HCT116 (cell line): Measurements from ENCODE around the gene RAB33B. TPM values are rescaled to one million over a fixed set of nuclear protein-coding genes. Genes with fewer than 3 reads are reported as not detected.

Experiments
- ATAC-seq: fragments of 200-7000 bp; cut with Tn5 transposase; 2 replicates; pipeline ENCODE4 v1.9.1; 2020; ENCODE audit warnings: mild to moderate bottlenecking, moderate library complexity
- BruUV-seq: library from RNA; stranded (reverse); fragments of 400-500 nt; replicated peaks from 2 replicates; lab custom pipeline; 2021; lab: Mats Ljungman, UMichigan
- CTCF ChIA-PET: fragments of 300-600 bp; sonication (Branson Sonifier 250); formaldehyde crosslinking; loops from one replicate; lab custom pipeline; 2021; ENCODE audit warnings: antibody characterized with exemption; lab: Charles Lee
- POLR2A ChIA-PET: fragments of 300-600, 350-600 bp; sonication (Branson Sonifier 250); formaldehyde crosslinking; loops from one replicate; lab custom pipeline; 2021; ENCODE audit warnings: antibody characterized with exemption; lab: Charles Lee
- RAD21 ChIA-PET, 2 experiments: fragments of 300-600 bp; sonication (Branson Sonifier 250); formaldehyde crosslinking; loops; one replicate each; lab custom pipeline; 2023; ENCODE audit warnings: low total read pairs in 2 of 2; ENCODE audit not compliant: uncharacterized antibody in 2 of 2, unreplicated experiment in 2 of 2, low non-redundant PET in 1 of 2; lab: Charles Lee
- DNase-seq: peaks from one replicate; pipeline ENCODE4 v3.0.0-alpha.2; 2010; ENCODE audit warnings: low read depth, low spot score
- H2AFZ ChIP-seq: fragments of 200-600 bp; shearing (Covaris generic), sonication (generic); 2 replicates; pipeline ENCODE4 v1.6.1; 2017; ENCODE audit warnings: low read depth, mixed run types, mixed read lengths, antibody characterized with exemption, low read length; ENCODE audit not compliant: poor library complexity, severe bottlenecking
- H3K27ac ChIP-seq: 2 replicates; pipeline ENCODE4 v1.5.1; 2012; ENCODE audit warnings: low read depth, low read length
- H3K27me3 ChIP-seq: fragments of 200-600 bp; sonication (generic); 2 replicates; pipeline ENCODE4 v1.6.1; 2016; ENCODE audit warnings: mixed run types, low read length, mixed read lengths; ENCODE audit not compliant: insufficient read depth
- H3K36me3 ChIP-seq, 2 experiments: fragments of 200-500 bp in 1 of 2; fragments of 200-600 bp in 1 of 2; sonication (Bioruptor generic) in 1 of 2; sonication (generic) in 1 of 2; 2 replicates each; pipeline versions ENCODE4 v1.5.1 to v1.6.1; 2014 to 2016; ENCODE audit warnings: low read length in 2 of 2, inconsistent platforms in 1 of 2, mixed read lengths in 1 of 2, mixed run types in 1 of 2; ENCODE audit not compliant: insufficient read depth in 2 of 2, control insufficient read depth in 1 of 2
- H3K4me1 ChIP-seq, 2 experiments: fragments of 200-600 bp in 1 of 2; sonication (generic) in 1 of 2; 2 replicates each; pipeline versions ENCODE4 v1.5.1 to v1.6.1; 2012 to 2017; ENCODE audit warnings: low read length in 2 of 2, inconsistent platforms in 1 of 2, mild to moderate bottlenecking in 1 of 2, mixed read lengths in 1 of 2, mixed run types in 1 of 2, moderate library complexity in 1 of 2; ENCODE audit not compliant: insufficient read depth in 2 of 2, control insufficient read depth in 1 of 2
- H3K4me2 ChIP-seq: fragments of 200-600 bp; sonication (generic); 2 replicates; pipeline ENCODE4 v1.6.1; 2017; ENCODE audit warnings: mixed run types, low read length, mixed read lengths
- H3K4me3 ChIP-seq, 2 experiments: fragments of 200-600 bp in 1 of 2; sonication (generic) in 1 of 2; replicated peaks in 1 of 2; 2 replicates each; pipeline ENCODE4 v1.5.1; 2011 to 2016; ENCODE audit warnings: low read length in 2 of 2, control low read depth in 1 of 2, low read depth in 1 of 2, mild to moderate bottlenecking in 1 of 2, mixed read lengths in 1 of 2, mixed run types in 1 of 2
- H3K79me2 ChIP-seq: fragments of 200-600 bp; sonication (generic); 2 replicates; pipeline ENCODE4 v1.6.1; 2017; ENCODE audit warnings: mild to moderate bottlenecking, mixed run types, low read length, moderate library complexity, mixed read lengths; ENCODE audit not compliant: insufficient read depth
- H3K9ac ChIP-seq: fragments of 200-600 bp; sonication (generic); 2 replicates; pipeline ENCODE4 v1.6.1; 2016; ENCODE audit warnings: low read length, mixed read lengths
- H3K9me2 ChIP-seq: fragments of 200-600 bp; sonication (generic), shearing (Covaris generic); 2 replicates; pipeline ENCODE4 v1.6.1; 2017; ENCODE audit warnings: mixed run types, mild to moderate bottlenecking, moderate library complexity; ENCODE audit not compliant: insufficient read depth
- H3K9me3 ChIP-seq, 2 experiments: fragments of 200-500 bp in 1 of 2; fragments of 200-600 bp in 1 of 2; sonication (Bioruptor generic) in 1 of 2; sonication (generic) in 1 of 2; 2 replicates each; pipeline ENCODE4 v1.6.1; 2014 to 2017; ENCODE audit warnings: low read length in 2 of 2, mixed read lengths in 2 of 2, inconsistent platforms in 1 of 2, low read depth in 1 of 2, mild to moderate bottlenecking in 1 of 2, mixed run types in 1 of 2, moderate library complexity in 1 of 2; ENCODE audit not compliant: control insufficient read depth in 1 of 2, insufficient read depth in 1 of 2
- H4K20me1 ChIP-seq: fragments of 200-600 bp; sonication (generic), shearing (Covaris generic); 2 replicates; pipeline ENCODE4 v1.6.1; 2017; ENCODE audit warnings: mixed run types, mild to moderate bottlenecking, moderate library complexity; ENCODE audit not compliant: insufficient read depth
- CBX3 ChIP-seq: IDR thresholded peaks from 2 replicates; pipeline ENCODE4 v1.6.1; 2012; ENCODE audit warnings: low read depth
- EZH2 ChIP-seq: fragments of 200-600 bp; sonication (generic); IDR thresholded peaks from 2 replicates; pipeline ENCODE4 v1.6.1; 2017; ENCODE audit warnings: antibody characterized with exemption, mixed run types
- POLR2A ChIP-seq: IDR thresholded peaks from 2 replicates; pipeline ENCODE4 v1.7.0; 2011; ENCODE audit warnings: borderline replicate concordance; ENCODE audit not compliant: insufficient read depth, insufficient read length; ENCODE audit errors: extremely low read depth
- RAD21 ChIP-seq: IDR thresholded peaks from 2 replicates; pipeline ENCODE4 v1.6.1; 2012; ENCODE audit warnings: low read depth, mild to moderate bottlenecking
- REST ChIP-seq: IDR thresholded peaks from 2 replicates; pipeline ENCODE4 v1.6.1; 2012; ENCODE audit warnings: low read depth
- TCF7L2 ChIP-seq: IDR thresholded peaks from 2 replicates; pipeline ENCODE4 v1.7.0; 2011; ENCODE audit warnings: borderline replicate concordance, inconsistent platforms; ENCODE audit not compliant: insufficient read depth, insufficient read length; ENCODE audit errors: extremely low read depth
- ZBTB33 ChIP-seq: IDR thresholded peaks from 2 replicates; pipeline ENCODE4 v1.6.1; 2011; ENCODE audit warnings: mild to moderate bottlenecking, low read length, moderate library complexity; ENCODE audit not compliant: insufficient replicate concordance; ENCODE audit errors: extremely low read depth
- intact Hi-C: fragments of 100-400 bp; cut with micrococcal nuclease; formaldehyde crosslinking; loops from 2 replicates; pipeline ENCODE4 v1.10.0; 2022
- total RNA-seq: library from RNA; stranded (reverse); gene quantifications from one replicate; pipeline ENCODE4 v1.2.1, GENCODE V29; 2021; ENCODE audit not compliant: unreplicated experiment

RAB33B gene
- total RNA-seq, 1 experiment from 2014 or later: 5.4 TPM

- Histone ChIP-seq H3K4me1 (no peaks in the 10 kb centered on the region), H4K20me1 (no peaks in the 10 kb centered on the region), H3K9me2 (no peaks in the 10 kb centered on the region), H3K36me3 (no peaks in the 10 kb centered on the region), H3K4me2 (no peak overlapping the region), H3K79me2 (peaks cover 32% of the 10 kb centered on the region), H3K27me3 (no peaks in the 10 kb centered on the region), H3K27ac (no peak overlapping the region), H3K9ac (no peak overlapping the region), H3K4me3 (no peak overlapping the region), H3K9me3 (no peaks in the 10 kb centered on the region), H2AFZ (no peak overlapping the region)
- no peak for DNase-seq
- ATAC-seq: no peak
- intact Hi-C loops: no loop called here
- RAD21 ChIA-PET: no interaction called here
- CTCF ChIA-PET: no interaction called here
- TF ChIP-seq POLR2A (no peak), CBX3 (no peak), EZH2 (no peak)
- no TSS peak for BruUV-seq
- POLR2A ChIA-PET: no interaction called here
These were observed 17.2 kb downstream of the RAB33B start for GRCh38 chr4:139470997-139471665.

GRCh38 chr4:139472852-139473251, 18.9 kb downstream of the RAB33B start:
- Histone ChIP-seq H3K36me3 (no peaks in the 10 kb centered on the region), H3K9ac (no peak overlapping the region)
- TF ChIP-seq REST: no peak
- no peak for TF ChIP-seq POLR2A
- no peak for TF ChIP-seq TCF7L2
- TF ChIP-seq RAD21: no peak
- no peak for TF ChIP-seq ZBTB33
- TF ChIP-seq, all 23 proteins: peak for 0
- CTCF ChIA-PET: no interaction called here
- H3K9me2 ChIP-seq: no peaks in the 10 kb centered on the region
- no peak overlapping the region for H2AFZ ChIP-seq
- H3K27me3 ChIP-seq: no peaks in the 10 kb centered on the region
- peaks cover 24% of the 10 kb centered on the region; the same call in 1 of the 2 replicates for H3K79me2 ChIP-seq
- H3K27ac ChIP-seq: no peak overlapping the region
- POLR2A ChIA-PET: no interaction called here
- no peaks in the 10 kb centered on the region for H3K9me3 ChIP-seq
- H3K4me1 ChIP-seq: no peaks in the 10 kb centered on the region
- ATAC-seq (no peak), DNase-seq (no peak)
- RAD21 ChIA-PET: no interaction called here
- no peaks in the 10 kb centered on the region for H4K20me1 ChIP-seq
- intact Hi-C loops: no loop called here
- H3K4me2 ChIP-seq: no peak overlapping the region
- no peak overlapping the region for H3K4me3 ChIP-seq
- BruUV-seq: no TSS peak
